ENCODE results near the gene DOP1B.

GRCh38 chr21:36188937-36189336 lies 32.3 kb downstream of the DOP1B start:
- TF ChIP-seq CTCF (IDR thresholded peaks at IDR 0.05; ENCODE audit: low read length), result no peak
- no peak for TF ChIP-seq EZH2phosphoT487 (IDR thresholded peaks at IDR 0.05; ENCODE audit: low read length)

Data from MM.1S (cell line).